A549 (cell line): Measurements from ENCODE around the gene BANP.

Experiments used
- CHD2 ChIP-seq: fragments of 150-350 bp; IDR thresholded peaks from 2 replicates; pipeline ENCODE4 v1.6.1; 2014; ENCODE audit warnings: low read length; ENCODE audit not compliant: partially characterized antibody
- CTCF ChIP-seq: fragments of >200 bp; sonication (Bioruptor Twin); formaldehyde crosslinking; IDR thresholded peaks from 3 replicates; pipeline ENCODE4 v1.5.1; 2016
- JUNB ChIP-seq: fragments of >200 bp; sonication (Bioruptor Twin); formaldehyde crosslinking; IDR thresholded peaks from 2 replicates; pipeline ENCODE4 v1.6.1; 2016
- MAX ChIP-seq: IDR thresholded peaks from 2 replicates; pipeline ENCODE4 v1.6.1; 2012
- POLR2A ChIP-seq: IDR thresholded peaks from 2 replicates; pipeline ENCODE4 v1.6.1; 2012; ENCODE audit warnings: mild to moderate bottlenecking, low read length

DNA sequence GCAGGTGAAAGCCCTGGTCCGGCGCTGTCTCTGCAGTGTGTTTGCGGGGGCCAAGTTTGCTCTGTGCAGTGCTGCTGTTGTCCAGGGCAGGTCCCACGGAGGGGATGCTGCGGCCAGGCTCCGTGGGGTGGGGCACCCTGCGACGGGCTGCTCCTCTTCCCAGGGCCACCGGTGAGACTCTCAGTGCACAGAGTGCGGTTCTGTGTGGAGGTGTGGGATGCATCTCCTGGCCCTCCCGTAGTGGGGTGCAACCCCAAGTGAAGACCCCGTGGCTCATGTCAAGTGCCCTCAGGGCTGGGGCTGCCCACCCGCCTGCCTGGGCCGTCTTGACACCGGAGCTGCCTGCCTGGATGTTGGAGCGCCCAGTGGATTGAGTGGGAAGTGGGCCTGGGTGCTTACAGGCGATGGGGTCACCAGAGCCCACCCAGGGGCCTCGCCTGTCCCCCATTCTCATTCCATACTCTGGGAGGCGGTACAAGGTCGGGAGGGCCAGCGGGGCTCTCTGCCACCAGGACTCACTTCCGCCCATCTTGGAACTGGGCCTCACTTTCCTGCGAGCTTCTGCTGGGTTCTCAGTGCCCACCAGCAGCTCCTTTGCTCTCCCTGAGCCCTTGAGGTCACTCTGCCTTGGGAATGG is 119.9 kb downstream of the BANP start:
- TF ChIP-seq CTCF = no peak
- no peak for TF ChIP-seq JUNB
- no peak for TF ChIP-seq MAX
- no peak for TF ChIP-seq POLR2A
- TF ChIP-seq CHD2 = no peak
